NB4 (cell line): Measurements from ENCODE around the gene C22orf31.

Experiments
- POLR2A ChIP-seq: IDR thresholded peaks from 2 replicates; pipeline ENCODE4 v1.6.1; 2011; ENCODE audit warnings: mild to moderate bottlenecking; ENCODE audit not compliant: insufficient read length; ENCODE audit errors: extremely low read depth
- TF ChIP-seq, protein P1 (sequence below): IDR thresholded peaks from one replicate; pipeline ENCODE4 v1.5.1; 2012; ENCODE audit warnings: low read depth, low read length

DNA sequence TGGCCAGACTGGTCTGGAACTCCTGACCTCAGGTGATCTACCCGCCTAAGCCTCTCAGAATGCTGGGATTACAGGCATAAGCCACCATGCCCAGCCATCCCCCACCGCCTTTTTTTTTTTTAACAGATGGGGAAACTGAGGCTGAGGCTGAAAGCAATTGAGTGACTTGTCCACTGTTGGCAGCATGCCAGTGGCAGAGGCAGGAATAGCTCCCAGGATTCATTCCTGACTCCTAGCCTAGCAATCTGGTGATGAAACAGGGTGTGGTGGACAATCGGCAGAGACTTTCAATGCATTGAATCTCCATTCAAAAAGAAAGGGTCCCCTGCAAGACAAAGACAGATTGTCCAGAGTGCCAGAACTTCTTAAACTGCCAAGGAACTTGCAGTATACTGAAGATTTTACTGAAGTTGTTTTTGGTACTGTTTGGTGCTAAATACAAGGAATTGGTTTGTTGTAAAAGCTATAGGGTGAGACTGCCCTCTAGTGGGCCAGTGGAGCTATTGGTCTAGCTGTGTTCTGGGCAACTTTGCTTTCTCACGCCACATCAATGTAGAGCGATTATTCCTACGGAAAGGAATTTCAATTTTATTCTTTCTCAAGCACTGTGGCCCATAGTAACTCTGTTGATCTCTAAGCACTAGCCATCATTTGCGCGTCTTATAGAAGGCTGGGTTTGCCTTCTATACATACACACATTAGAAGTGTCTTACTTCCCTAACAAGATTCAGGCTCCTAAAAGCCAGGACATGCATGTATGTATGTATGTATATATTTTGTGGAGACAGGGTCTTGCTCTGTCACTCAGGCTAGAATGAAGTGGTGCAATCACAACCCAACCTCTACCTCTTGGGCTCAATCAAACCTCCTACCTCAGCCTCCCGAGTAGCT lies 21.0 kb downstream of the C22orf31 start:
- no peak for TF ChIP-seq POLR2A
- TF ChIP-seq, protein P1, sequence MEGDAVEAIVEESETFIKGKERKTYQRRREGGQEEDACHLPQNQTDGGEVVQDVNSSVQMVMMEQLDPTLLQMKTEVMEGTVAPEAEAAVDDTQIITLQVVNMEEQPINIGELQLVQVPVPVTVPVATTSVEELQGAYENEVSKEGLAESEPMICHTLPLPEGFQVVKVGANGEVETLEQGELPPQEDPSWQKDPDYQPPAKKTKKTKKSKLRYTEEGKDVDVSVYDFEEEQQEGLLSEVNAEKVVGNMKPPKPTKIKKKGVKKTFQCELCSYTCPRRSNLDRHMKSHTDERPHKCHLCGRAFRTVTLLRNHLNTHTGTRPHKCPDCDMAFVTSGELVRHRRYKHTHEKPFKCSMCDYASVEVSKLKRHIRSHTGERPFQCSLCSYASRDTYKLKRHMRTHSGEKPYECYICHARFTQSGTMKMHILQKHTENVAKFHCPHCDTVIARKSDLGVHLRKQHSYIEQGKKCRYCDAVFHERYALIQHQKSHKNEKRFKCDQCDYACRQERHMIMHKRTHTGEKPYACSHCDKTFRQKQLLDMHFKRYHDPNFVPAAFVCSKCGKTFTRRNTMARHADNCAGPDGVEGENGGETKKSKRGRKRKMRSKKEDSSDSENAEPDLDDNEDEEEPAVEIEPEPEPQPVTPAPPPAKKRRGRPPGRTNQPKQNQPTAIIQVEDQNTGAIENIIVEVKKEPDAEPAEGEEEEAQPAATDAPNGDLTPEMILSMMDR: peak; percentile 96
